Measurements from ENCODE around the gene TFDP2. TPM values are rescaled to one million over a fixed set of nuclear protein-coding genes. Genes with fewer than 3 reads are reported as not detected.

Gene TFDP2
- total and polyA plus RNA-seq, 10 of the 15 experiments (the other 5 are each of a cell fraction or from before 2014, with no cell fraction given), result 28.3 to 100 (median 49.7) TPM

GRCh38 chr3:142088522-142088921 lies 60.8 kb downstream of the TFDP2 start:
- H4K20me1 ChIP-seq (ENCODE audit: control insufficient read depth, insufficient read depth), result no peaks in the 10 kb centered on the region
- no peak overlapping the region for H2AFZ ChIP-seq (ENCODE audit: control insufficient read depth, low read depth, low read length)
- H3K27ac ChIP-seq (ENCODE audit: control insufficient read depth, insufficient read depth), result no peak overlapping the region
- no peak for DNase-seq (ENCODE audit: low read depth, low spot score)
- FAIRE-seq, result no peak
- no peak overlapping the region for H3K4me2 ChIP-seq (ENCODE audit: control insufficient read depth, insufficient read depth)
- no peak for ATAC-seq
- H3K9ac ChIP-seq (ENCODE audit: control insufficient read depth, insufficient read depth, low read length), result no peak overlapping the region
- POLR2A ChIA-PET, result interaction anchor here (1.0 kb wide), 1 partner anchor 53 kb away, joined by 3 read pairs; no protein-coding TSS in a partner anchor
- in situ Hi-C loops (cut with MboI), result no loop called here
- RAD21 ChIA-PET (ENCODE audit: unreplicated experiment), result no interaction called here
- CTCF ChIA-PET, result no interaction called here
- intact Hi-C loops (cut with micrococcal nuclease; ENCODE audit: unreplicated experiment), result no loop called here
- TF ChIP-seq ELK1 (IDR thresholded peaks at IDR 0.05; ENCODE audit: low read depth, low read length) (no peak), NFIC (IDR thresholded peaks at IDR 0.05; ENCODE audit: low read depth, low read length) (no peak), BRCA1 (IDR thresholded peaks at IDR 0.05; ENCODE audit: low read depth, low read length) (no peak), HDAC6 (IDR thresholded peaks at IDR 0.05; ENCODE audit: unreplicated experiment) (no peak), IKZF2 (IDR thresholded peaks at IDR 0.05) (no peak), PKNOX1 (IDR thresholded peaks at IDR 0.05) (no peak), GABPA (IDR thresholded peaks at IDR 0.05; ENCODE audit: low read depth) (no peak), SMAD1 (IDR thresholded peaks at IDR 0.05; ENCODE audit: low read depth, partially characterized antibody) (no peak), RFX5 (IDR thresholded peaks at IDR 0.05; ENCODE audit: low read depth, low read length) (no peak), ZNF207 (IDR thresholded peaks at IDR 0.05; ENCODE audit: borderline replicate concordance) (no peak), IRF5 (IDR thresholded peaks at IDR 0.05; ENCODE audit: borderline replicate concordance) (no peak), ZNF24 (IDR thresholded peaks at IDR 0.05) (no peak), MTA3 (IDR thresholded peaks at IDR 0.05; ENCODE audit: borderline replicate concordance, low read length) (no peak)
- WGBS (ENCODE audit: insufficient coverage, insufficient replicate concordance, low lambda C conversion rate, missing lambda C conversion rate), result 54% methylated on average over 5 of the region's 5 CpGs
- H3K79me2 ChIP-seq (ENCODE audit: control insufficient read depth, insufficient read depth, low read length), result no peaks in the 10 kb centered on the region
- no peaks in the 10 kb centered on the region for H3K9me3 ChIP-seq (replicated peaks; ENCODE audit: control insufficient read depth, insufficient read depth, low read length)
- no peaks in the 10 kb centered on the region for H3K27me3 ChIP-seq (replicated peaks in 1 of 2; ENCODE audit: control insufficient read depth in 2 of 2, insufficient read depth in 2 of 2, low read length in 1 of 2)
- no TSS peak for BruUV-seq (replicated peaks)
- H3K36me3 ChIP-seq (ENCODE audit: control insufficient read depth in 2 of 2, insufficient read depth in 2 of 2, low read length in 1 of 2), result no peaks in the 10 kb centered on the region
- no peaks in the 10 kb centered on the region for H3K4me1 ChIP-seq (ENCODE audit: control insufficient read depth, insufficient read depth, low read length)
- SMC1A ChIA-PET (ENCODE audit: uncharacterized antibody, unreplicated experiment), result interaction anchor here (0.9 kb wide), 1 partner anchor 25 kb away, joined by 3 read pairs; no protein-coding TSS in a partner anchor
- H3K4me3 ChIP-seq, result no peak overlapping the region
